Activated CD4-positive, alpha-beta T cell treated with anti-CD3 and anti-CD28 coated beads, Interleukin-2, amount 10 ng/mL, durations not matched to agents 24 days and 14 days (primary cell): Measurements from ENCODE around the gene TPK1. TPM values are rescaled to one million over a fixed set of nuclear protein-coding genes. Genes with fewer than 3 reads are reported as not detected.
"Not testable (repeated sequence)": the region's sequence is repeated elsewhere in the genome, so short reads cannot be mapped to it uniquely, and the experiment has no call there.

Experiments used
- DNase-seq: peaks from one replicate; pipeline ENCODE4 v3.0.0; 2022
- H3K27ac Mint-ChIP-seq: one replicate; pipeline ENCODE4 v1.8.0; 2022; ENCODE audit warnings: mild to moderate bottlenecking, mixed read lengths
- H3K27me3 Mint-ChIP-seq: one replicate; pipeline ENCODE4 v1.8.0; 2022; ENCODE audit warnings: mixed read lengths
- H3K36me3 Mint-ChIP-seq: one replicate; pipeline ENCODE4 v1.8.0; 2022; ENCODE audit warnings: low read depth, mild to moderate bottlenecking, mixed read lengths
- H3K4me1 Mint-ChIP-seq: one replicate; pipeline ENCODE4 v1.8.0; 2021; ENCODE audit warnings: mixed read lengths
- H3K4me3 Mint-ChIP-seq: one replicate; pipeline ENCODE4 v1.8.0; 2022; ENCODE audit warnings: mild to moderate bottlenecking, moderate library complexity, mixed read lengths
- H3K9me3 Mint-ChIP-seq: one replicate; pipeline ENCODE4 v1.8.0; 2021; ENCODE audit warnings: mixed read lengths
- intact Hi-C: fragments of 100-400 bp; cut with micrococcal nuclease; formaldehyde crosslinking; loops from one replicate; pipeline ENCODE4 v1.15.1; 2023
- total RNA-seq: library from RNA; stranded (reverse); gene quantifications from 2 replicates; pipeline ENCODE4 v1.2.3, GENCODE V29; 2022

The TPK1 gene
- total RNA-seq, 1 donor from 2014 or later, result 13.2 TPM

- Mint-ChIP-seq H3K9me3 (no peaks in the 10 kb centered on the region), H3K4me1 (no peaks in the 10 kb centered on the region), H3K4me3 (no peak overlapping the region), H3K36me3 (no peaks in the 10 kb centered on the region), H3K27ac (no peak overlapping the region), H3K27me3 (no peaks in the 10 kb centered on the region)
- no peak for DNase-seq
- intact Hi-C loops, result no loop called here
Observed at GRCh38 chr7:144584726-144585125, 251.1 kb downstream of the TPK1 start.

- Mint-ChIP-seq H3K9me3 (no peaks in the 10 kb centered on the region), H3K27me3 (no peaks in the 10 kb centered on the region), H3K36me3 (no peaks in the 10 kb centered on the region), H3K27ac (no peak overlapping the region), H3K4me1 (no peaks in the 10 kb centered on the region), H3K4me3 (no peak overlapping the region)
- DNase-seq, result no peak
- intact Hi-C loops, result no loop called here
Observed at GRCh38 chr7:144579687-144580086, 256.2 kb downstream of the TPK1 start.

GRCh38 chr7:144575456-144575855 is 260.4 kb downstream of the TPK1 start:
- Mint-ChIP-seq H3K9me3 (no peaks in the 10 kb centered on the region), H3K36me3 (no peaks in the 10 kb centered on the region), H3K4me1 (no peaks in the 10 kb centered on the region), H3K27ac (no peak overlapping the region), H3K4me3 (no peak overlapping the region), H3K27me3 (no peaks in the 10 kb centered on the region)
- intact Hi-C loops, result no loop called here
- DNase-seq, result no peak

- H3K36me3 Mint-ChIP-seq, H3K9me3 Mint-ChIP-seq, intact Hi-C loops: not testable (repeated sequence)
Observed at GRCh38 chr7:144574753-144575152, 261.1 kb downstream of the TPK1 start.

GRCh38 chr7:144568233-144568632 is 267.6 kb downstream of the TPK1 start:
- intact Hi-C loops, result no loop called here
- no peak overlapping the region for H3K4me3 Mint-ChIP-seq
- no peaks in the 10 kb centered on the region for H3K27me3 Mint-ChIP-seq
- no peaks in the 10 kb centered on the region for H3K9me3 Mint-ChIP-seq
- no peaks in the 10 kb centered on the region for H3K4me1 Mint-ChIP-seq
- no peak for DNase-seq
- no peaks in the 10 kb centered on the region for H3K36me3 Mint-ChIP-seq
- no peak overlapping the region for H3K27ac Mint-ChIP-seq

More at GRCh38 chr7:144574753-144575152, 261.1 kb downstream of the TPK1 start:
- not testable (repeated sequence) for H3K4me3 Mint-ChIP-seq, H3K4me1 Mint-ChIP-seq, DNase-seq, H3K27ac Mint-ChIP-seq, H3K27me3 Mint-ChIP-seq

- no peaks in the 10 kb centered on the region for H3K4me1 Mint-ChIP-seq
- no peak overlapping the region for H3K4me3 Mint-ChIP-seq
- no peaks in the 10 kb centered on the region for H3K36me3 Mint-ChIP-seq
- no peak overlapping the region for H3K27ac Mint-ChIP-seq
- DNase-seq, result no peak
- intact Hi-C loops, result no loop called here
- H3K9me3 Mint-ChIP-seq, result no peaks in the 10 kb centered on the region
- no peaks in the 10 kb centered on the region for H3K27me3 Mint-ChIP-seq
Observed at GRCh38 chr7:144565586-144565985, 270.3 kb downstream of the TPK1 start.

- H3K4me1 Mint-ChIP-seq, result no peaks in the 10 kb centered on the region
- H3K27ac Mint-ChIP-seq, result no peak overlapping the region
- no peak overlapping the region for H3K4me3 Mint-ChIP-seq
- H3K27me3 Mint-ChIP-seq, result no peaks in the 10 kb centered on the region
- H3K9me3 Mint-ChIP-seq, result no peaks in the 10 kb centered on the region
- DNase-seq, result no peak
- intact Hi-C loops, result no loop called here
- H3K36me3 Mint-ChIP-seq, result no peaks in the 10 kb centered on the region
Observed at GRCh38 chr7:144549861-144550260, 286.0 kb downstream of the TPK1 start.

- Mint-ChIP-seq H3K27ac (no peak overlapping the region), H3K4me3 (no peak overlapping the region), H3K9me3 (no peaks in the 10 kb centered on the region), H3K36me3 (no peaks in the 10 kb centered on the region), H3K4me1 (no peaks in the 10 kb centered on the region), H3K27me3 (no peaks in the 10 kb centered on the region)
- no peak for DNase-seq
- intact Hi-C loops, result no loop called here
Observed at GRCh38 chr7:144548556-144548955, 287.3 kb downstream of the TPK1 start.

GRCh38 chr7:144547888-144548287 is 288.0 kb downstream of the TPK1 start:
- H3K27me3 Mint-ChIP-seq, result no peaks in the 10 kb centered on the region
- intact Hi-C loops, result no loop called here
- H3K4me1 Mint-ChIP-seq, result no peaks in the 10 kb centered on the region
- no peak overlapping the region for H3K27ac Mint-ChIP-seq
- H3K9me3 Mint-ChIP-seq, result no peaks in the 10 kb centered on the region
- H3K4me3 Mint-ChIP-seq, result no peak overlapping the region
- no peaks in the 10 kb centered on the region for H3K36me3 Mint-ChIP-seq
- no peak for DNase-seq

GRCh38 chr7:144546782-144547181 is 289.1 kb downstream of the TPK1 start:
- Mint-ChIP-seq H3K36me3 (no peaks in the 10 kb centered on the region), H3K9me3 (no peaks in the 10 kb centered on the region), H3K27ac (no peak overlapping the region), H3K4me1 (no peaks in the 10 kb centered on the region), H3K4me3 (no peak overlapping the region), H3K27me3 (no peaks in the 10 kb centered on the region)
- intact Hi-C loops, result no loop called here
- no peak for DNase-seq

GRCh38 chr7:144545330-144545729 is 290.5 kb downstream of the TPK1 start:
- Mint-ChIP-seq H3K27me3 (no peaks in the 10 kb centered on the region), H3K9me3 (no peaks in the 10 kb centered on the region), H3K36me3 (no peaks in the 10 kb centered on the region), H3K4me3 (no peak overlapping the region), H3K27ac (no peak overlapping the region), H3K4me1 (no peaks in the 10 kb centered on the region)
- no peak for DNase-seq
- intact Hi-C loops, result no loop called here

- intact Hi-C loops, result no loop called here
- Mint-ChIP-seq H3K4me1 (no peaks in the 10 kb centered on the region), H3K27me3 (no peaks in the 10 kb centered on the region), H3K27ac (no peak overlapping the region), H3K9me3 (no peaks in the 10 kb centered on the region), H3K4me3 (no peak overlapping the region), H3K36me3 (no peaks in the 10 kb centered on the region)
- DNase-seq, result no peak
Observed at GRCh38 chr7:144534655-144535395, 301.0 kb downstream of the TPK1 start.

GRCh38 chr7:144534196-144534595 is 301.7 kb downstream of the TPK1 start:
- H3K27me3 Mint-ChIP-seq, result no peaks in the 10 kb centered on the region
- no peak overlapping the region for H3K27ac Mint-ChIP-seq
- no peak overlapping the region for H3K4me3 Mint-ChIP-seq
- no peaks in the 10 kb centered on the region for H3K9me3 Mint-ChIP-seq
- intact Hi-C loops, result no loop called here
- H3K36me3 Mint-ChIP-seq, result no peaks in the 10 kb centered on the region
- DNase-seq, result no peak
- H3K4me1 Mint-ChIP-seq, result peaks cover 3% of the 10 kb centered on the region

- DNase-seq, result no peak
- H3K27me3 Mint-ChIP-seq, result no peaks in the 10 kb centered on the region
- no peaks in the 10 kb centered on the region for H3K9me3 Mint-ChIP-seq
- no peaks in the 10 kb centered on the region for H3K36me3 Mint-ChIP-seq
- no peak overlapping the region for H3K27ac Mint-ChIP-seq
- peaks cover 5% of the 10 kb centered on the region for H3K4me1 Mint-ChIP-seq
- no peak overlapping the region for H3K4me3 Mint-ChIP-seq
- intact Hi-C loops, result no loop called here
Observed at GRCh38 chr7:144531181-144531580, 304.7 kb downstream of the TPK1 start.

- H3K9me3 Mint-ChIP-seq, result no peaks in the 10 kb centered on the region
- H3K27ac Mint-ChIP-seq, result no peak overlapping the region
- H3K27me3 Mint-ChIP-seq, result no peaks in the 10 kb centered on the region
- no peak for DNase-seq
- no peaks in the 10 kb centered on the region for H3K36me3 Mint-ChIP-seq
- no peak overlapping the region for H3K4me3 Mint-ChIP-seq
- intact Hi-C loops, result no loop called here
- peaks cover 5% of the 10 kb centered on the region for H3K4me1 Mint-ChIP-seq
Observed at GRCh38 chr7:144529269-144529926, 306.5 kb downstream of the TPK1 start.
